DOHH2 (cell line): ENCODE data around the gene LIN37.

Experiments used
- EZH2phosphoT487 ChIP-seq: fragments of 200-600 bp; sonication (generic); IDR thresholded peaks from 2 replicates; pipeline ENCODE4 v1.6.1; 2017; ENCODE audit warnings: borderline replicate concordance, mild to moderate bottlenecking, antibody characterized with exemption, low read length, moderate library complexity, mixed read lengths
- TF ChIP-seq, protein P1 (sequence below): fragments of 200-600 bp; sonication (generic); IDR thresholded peaks from one replicate; pipeline ENCODE4 v1.5.1; 2014; ENCODE audit warnings: antibody characterized with exemption, mild to moderate bottlenecking, low read depth, low read length; ENCODE audit not compliant: poor library complexity, severe bottlenecking

DNA sequence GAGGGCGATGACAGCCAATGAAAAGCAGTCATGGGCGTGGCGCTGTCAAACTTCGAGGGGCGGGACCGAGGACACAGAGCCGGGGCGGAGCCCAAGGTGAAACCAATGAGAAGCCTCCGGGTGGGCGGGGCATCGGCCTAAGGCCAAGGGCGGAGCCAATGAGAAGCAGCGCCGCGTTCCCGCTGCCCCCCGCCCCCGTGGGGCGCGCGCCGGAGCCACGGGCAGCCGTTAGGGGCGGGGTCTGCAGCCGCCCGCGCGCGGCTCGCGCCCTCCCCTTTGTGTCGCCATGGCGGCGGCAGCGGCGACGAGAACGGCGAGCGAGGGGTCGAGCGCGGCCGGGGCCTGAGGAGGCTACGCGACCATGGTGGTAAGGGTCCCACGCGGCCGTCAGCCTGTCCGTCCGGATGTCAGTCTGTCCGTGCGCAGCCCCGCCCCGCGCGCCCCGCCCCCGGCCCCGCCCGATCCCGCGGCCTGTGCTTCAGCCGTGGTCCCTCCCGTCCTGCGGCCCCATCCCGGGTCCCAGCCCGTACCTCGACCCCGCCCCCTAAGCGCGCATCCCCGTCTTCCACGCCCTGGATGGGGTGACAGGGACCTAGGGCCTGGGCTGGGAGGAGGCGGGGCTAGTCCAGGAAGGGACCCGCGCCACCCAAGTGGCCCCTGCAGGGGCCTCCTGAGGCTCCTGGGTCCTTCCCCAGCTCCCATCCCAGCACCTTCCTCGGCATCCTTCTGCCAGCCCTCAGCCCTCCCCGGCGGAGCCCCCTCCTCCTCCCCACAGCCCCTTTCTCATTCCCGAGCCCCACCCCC, 27.1 kb downstream of the LIN37 start, which contains the start of gene ARHGAP33:
- TF ChIP-seq, protein P1, sequence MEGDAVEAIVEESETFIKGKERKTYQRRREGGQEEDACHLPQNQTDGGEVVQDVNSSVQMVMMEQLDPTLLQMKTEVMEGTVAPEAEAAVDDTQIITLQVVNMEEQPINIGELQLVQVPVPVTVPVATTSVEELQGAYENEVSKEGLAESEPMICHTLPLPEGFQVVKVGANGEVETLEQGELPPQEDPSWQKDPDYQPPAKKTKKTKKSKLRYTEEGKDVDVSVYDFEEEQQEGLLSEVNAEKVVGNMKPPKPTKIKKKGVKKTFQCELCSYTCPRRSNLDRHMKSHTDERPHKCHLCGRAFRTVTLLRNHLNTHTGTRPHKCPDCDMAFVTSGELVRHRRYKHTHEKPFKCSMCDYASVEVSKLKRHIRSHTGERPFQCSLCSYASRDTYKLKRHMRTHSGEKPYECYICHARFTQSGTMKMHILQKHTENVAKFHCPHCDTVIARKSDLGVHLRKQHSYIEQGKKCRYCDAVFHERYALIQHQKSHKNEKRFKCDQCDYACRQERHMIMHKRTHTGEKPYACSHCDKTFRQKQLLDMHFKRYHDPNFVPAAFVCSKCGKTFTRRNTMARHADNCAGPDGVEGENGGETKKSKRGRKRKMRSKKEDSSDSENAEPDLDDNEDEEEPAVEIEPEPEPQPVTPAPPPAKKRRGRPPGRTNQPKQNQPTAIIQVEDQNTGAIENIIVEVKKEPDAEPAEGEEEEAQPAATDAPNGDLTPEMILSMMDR: no peak
- TF ChIP-seq EZH2phosphoT487: no peak
